OCI-M2 (cell line): Measurements from ENCODE around the gene RUFY3.
"Not testable (repeated sequence)": the region's sequence is repeated elsewhere in the genome, so short reads cannot be mapped to it uniquely, and the experiment has no call there.

Experiments used
- DNase-seq: peaks from one replicate; lab custom pipeline; 2025; ENCODE audit not compliant: unreplicated experiment; lab: John Stamatoyannopoulos, UW

The RUFY3 gene

DNA sequence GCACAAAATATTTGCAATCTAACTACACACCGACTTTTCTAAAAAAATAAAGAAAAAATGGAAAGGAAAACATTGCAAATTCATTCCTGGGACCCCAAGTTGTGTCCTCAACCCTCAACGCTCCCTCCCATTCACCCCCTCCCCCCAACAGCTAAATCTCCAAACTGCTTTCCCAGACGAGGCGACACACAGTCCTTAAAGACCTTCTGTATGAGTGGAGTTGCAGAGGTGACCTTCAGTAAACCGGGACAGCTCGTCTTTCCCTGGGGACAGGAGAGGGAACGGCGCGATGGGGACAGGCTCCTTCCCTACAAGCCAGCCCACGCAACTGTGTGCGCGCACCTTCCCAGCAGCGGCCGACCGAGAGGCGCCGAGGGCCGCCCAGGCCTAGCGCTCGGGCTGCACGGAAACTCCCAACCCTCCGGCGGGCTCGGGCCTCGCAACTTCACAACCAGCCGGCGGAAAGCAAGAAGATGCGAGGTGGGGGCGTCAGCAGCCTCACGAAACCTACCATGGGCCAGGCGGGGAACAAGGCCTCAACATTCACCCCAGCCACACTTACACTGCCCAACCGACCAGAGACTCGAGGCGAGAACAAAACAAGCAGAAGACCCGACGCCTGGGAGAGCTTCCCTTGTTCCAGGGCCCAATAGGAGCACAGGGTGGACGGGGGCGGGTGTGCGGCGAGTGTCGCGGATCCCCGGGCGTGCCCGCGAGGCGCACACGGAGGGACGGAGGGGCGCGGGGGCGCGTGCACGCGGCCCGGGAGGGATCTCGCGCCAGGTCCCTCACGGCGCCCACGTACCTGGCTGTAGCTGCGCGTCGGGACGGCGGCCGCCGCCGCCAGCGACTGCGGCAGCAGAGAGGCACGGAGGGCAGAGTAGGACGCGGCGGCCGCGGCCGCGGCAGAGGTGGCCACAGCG, 117.2 kb downstream of the RUFY3 start:
- DNase-seq, result no peak

- DNase-seq, result no peak
Measured at GRCh38 chr4:70839589-70840093, 117.9 kb downstream of the RUFY3 start, which contains the start of gene GRSF1. TSS of gene GRSF1 (minus strand) at chr4:70839890. CDS start at chr4:70839827, 63 bp downstream.

GRCh38 chr4:70840137-70840536, 118.4 kb downstream of the RUFY3 start:
- not testable (repeated sequence) for DNase-seq

DNA sequence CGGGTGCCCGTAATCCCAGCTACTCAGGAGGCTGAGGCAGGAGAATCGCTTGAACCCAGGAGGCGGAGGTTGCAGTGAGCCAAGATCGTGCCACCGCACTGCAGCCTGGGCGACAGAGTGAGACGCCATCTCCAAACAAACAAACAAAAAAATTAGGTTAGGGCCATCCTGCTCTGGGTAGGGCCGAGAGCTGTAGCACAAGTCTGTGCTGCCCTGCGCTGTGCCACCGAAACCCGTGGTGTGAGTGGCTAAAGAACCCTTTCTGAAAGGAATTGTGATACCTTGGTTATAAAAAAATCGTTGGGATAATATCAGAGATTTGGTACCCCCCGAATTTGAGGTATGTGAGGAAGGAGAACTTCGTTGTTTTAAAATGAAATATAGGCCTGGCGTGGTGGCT, 118.9 kb downstream of the RUFY3 start:
- not testable (repeated sequence) for DNase-seq

- DNase-seq, result no peak
Measured at GRCh38 chr4:70841211-70841610, 119.4 kb downstream of the RUFY3 start.

DNA sequence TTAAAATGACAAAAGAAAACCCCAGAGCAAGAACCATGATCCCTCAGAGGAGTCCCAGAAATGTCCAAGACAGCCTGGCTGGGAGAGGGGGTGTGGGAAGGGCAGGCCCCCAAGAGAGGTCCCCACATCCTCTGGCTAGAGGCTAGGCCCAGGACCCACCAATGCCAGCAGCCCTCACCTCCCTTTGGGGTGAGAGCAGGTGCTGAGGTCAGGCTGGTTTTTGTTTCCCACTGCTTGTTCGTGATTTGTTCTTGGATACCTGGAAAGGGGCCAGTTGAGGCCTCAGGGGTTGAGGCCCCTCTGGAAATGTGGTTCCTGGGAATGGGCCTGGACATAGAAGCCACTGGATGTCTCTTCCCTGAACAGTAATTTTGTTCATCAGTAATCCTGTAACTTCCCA, 120.2 kb downstream of the RUFY3 start:
- no peak for DNase-seq

GRCh38 chr4:70842761-70843435, 121.1 kb downstream of the RUFY3 start:
- no peak for DNase-seq

GRCh38 chr4:70844180-70844579, 122.4 kb downstream of the RUFY3 start:
- DNase-seq, result no peak

DNA sequence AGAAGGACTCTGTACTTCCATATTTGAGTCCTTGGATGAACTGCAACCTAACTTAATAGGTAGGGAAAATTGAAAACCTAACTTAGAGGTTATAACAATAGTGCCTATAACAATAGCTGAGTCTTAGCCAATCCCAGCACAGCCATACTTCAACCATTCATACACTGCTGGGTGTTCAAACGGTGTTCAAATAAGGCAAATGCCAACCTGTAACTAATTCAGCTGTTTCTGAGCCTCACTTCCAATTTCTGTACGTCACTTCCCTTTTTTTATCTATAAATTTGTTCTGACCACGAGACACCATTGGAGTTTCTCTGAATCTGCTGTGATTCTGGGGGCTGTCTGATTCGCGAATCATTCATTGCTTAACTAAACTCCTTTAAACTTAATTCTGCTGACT, 127.5 kb downstream of the RUFY3 start:
- DNase-seq, result no peak

- no peak for DNase-seq
Measured at GRCh38 chr4:70855464-70855863, 133.7 kb downstream of the RUFY3 start.
